ENCODE data around the gene CDH22. TPM values are rescaled to one million over a fixed set of nuclear protein-coding genes. Genes with fewer than 3 reads are reported as not detected.

The CDH22 gene
- total RNA-seq, 1 donor from 2014 or later, result 1.7 TPM

DNA sequence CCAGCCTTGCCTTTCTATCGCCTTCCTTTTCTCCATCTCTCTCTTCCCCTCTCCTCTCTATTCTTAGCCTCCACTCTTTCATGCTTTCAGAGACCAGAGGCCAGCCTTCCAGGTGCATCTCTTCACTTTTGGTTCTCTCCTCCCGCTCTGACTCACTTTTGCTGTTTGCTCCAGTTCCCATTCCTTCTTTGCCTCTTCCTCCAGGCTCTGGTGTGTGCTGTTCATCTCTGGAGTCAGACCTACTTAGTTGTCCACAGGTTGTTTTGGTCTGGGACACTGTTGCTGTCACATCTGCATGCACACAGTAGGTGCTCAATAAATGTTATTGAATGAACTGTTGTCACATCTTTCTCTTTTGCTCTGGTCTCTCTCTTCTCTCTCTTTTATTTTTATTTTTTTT, 1.6 kb upstream of the CDH22 start:
- no peaks in the 10 kb centered on the region for H3K36me3 ChIP-seq
- H3K4me3 ChIP-seq, result no peak overlapping the region
- intact Hi-C loops (cut with DNase I), result no loop called here
- peaks cover 10% of the 10 kb centered on the region for H3K27me3 ChIP-seq
- H3K4me1 ChIP-seq, result peaks cover 27% of the 10 kb centered on the region
- H3K27ac ChIP-seq, result no peak overlapping the region
- H3K9me3 ChIP-seq, result no peaks in the 10 kb centered on the region
- DNase-seq (ENCODE audit: extremely low spot score in 2 of 2), result no peak
- TF ChIP-seq POLR2AphosphoS5 (IDR thresholded peaks at IDR 0.05; ENCODE audit: insufficient read depth in 1 of 2, low read depth in 1 of 2) (no peak), POLR2A (IDR thresholded peaks at IDR 0.05) (no peak)
- TF ChIP-seq, protein P1, sequence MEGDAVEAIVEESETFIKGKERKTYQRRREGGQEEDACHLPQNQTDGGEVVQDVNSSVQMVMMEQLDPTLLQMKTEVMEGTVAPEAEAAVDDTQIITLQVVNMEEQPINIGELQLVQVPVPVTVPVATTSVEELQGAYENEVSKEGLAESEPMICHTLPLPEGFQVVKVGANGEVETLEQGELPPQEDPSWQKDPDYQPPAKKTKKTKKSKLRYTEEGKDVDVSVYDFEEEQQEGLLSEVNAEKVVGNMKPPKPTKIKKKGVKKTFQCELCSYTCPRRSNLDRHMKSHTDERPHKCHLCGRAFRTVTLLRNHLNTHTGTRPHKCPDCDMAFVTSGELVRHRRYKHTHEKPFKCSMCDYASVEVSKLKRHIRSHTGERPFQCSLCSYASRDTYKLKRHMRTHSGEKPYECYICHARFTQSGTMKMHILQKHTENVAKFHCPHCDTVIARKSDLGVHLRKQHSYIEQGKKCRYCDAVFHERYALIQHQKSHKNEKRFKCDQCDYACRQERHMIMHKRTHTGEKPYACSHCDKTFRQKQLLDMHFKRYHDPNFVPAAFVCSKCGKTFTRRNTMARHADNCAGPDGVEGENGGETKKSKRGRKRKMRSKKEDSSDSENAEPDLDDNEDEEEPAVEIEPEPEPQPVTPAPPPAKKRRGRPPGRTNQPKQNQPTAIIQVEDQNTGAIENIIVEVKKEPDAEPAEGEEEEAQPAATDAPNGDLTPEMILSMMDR (IDR thresholded peaks at IDR 0.05), result no peak

DNA sequence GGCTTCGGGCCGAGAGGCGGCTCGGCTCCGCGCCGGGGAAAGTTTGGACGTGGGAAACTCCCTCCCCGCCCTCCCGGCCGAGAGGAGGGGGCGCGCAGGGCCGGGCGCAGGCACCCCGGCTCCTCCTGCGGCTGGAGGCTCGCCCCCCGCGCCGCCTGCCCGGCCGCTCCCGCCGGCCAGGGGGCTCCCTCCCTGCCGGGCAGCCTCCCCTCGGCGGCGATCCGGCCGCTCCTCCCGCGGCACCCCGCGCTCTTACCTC, 370 bp downstream of the CDH22 start:
- peaks cover 8% of the 10 kb centered on the region for H3K27me3 ChIP-seq
- H3K9me3 ChIP-seq, result no peaks in the 10 kb centered on the region
- peak overlapping the region; percentile 40 to 60 for H3K4me3 ChIP-seq
- peaks cover 26% of the 10 kb centered on the region for H3K4me1 ChIP-seq
- no peak for DNase-seq (ENCODE audit: extremely low spot score in 2 of 2)
- H3K36me3 ChIP-seq, result no peaks in the 10 kb centered on the region
- intact Hi-C loops (cut with DNase I), result no loop called here
- H3K27ac ChIP-seq, result no peak overlapping the region
- no peak for TF ChIP-seq POLR2A (IDR thresholded peaks at IDR 0.05)
- TF ChIP-seq, protein P1 (IDR thresholded peaks at IDR 0.05), result no peak
- no peak for TF ChIP-seq POLR2AphosphoS5 (IDR thresholded peaks at IDR 0.05; ENCODE audit: insufficient read depth in 1 of 2, low read depth in 1 of 2)

DNA sequence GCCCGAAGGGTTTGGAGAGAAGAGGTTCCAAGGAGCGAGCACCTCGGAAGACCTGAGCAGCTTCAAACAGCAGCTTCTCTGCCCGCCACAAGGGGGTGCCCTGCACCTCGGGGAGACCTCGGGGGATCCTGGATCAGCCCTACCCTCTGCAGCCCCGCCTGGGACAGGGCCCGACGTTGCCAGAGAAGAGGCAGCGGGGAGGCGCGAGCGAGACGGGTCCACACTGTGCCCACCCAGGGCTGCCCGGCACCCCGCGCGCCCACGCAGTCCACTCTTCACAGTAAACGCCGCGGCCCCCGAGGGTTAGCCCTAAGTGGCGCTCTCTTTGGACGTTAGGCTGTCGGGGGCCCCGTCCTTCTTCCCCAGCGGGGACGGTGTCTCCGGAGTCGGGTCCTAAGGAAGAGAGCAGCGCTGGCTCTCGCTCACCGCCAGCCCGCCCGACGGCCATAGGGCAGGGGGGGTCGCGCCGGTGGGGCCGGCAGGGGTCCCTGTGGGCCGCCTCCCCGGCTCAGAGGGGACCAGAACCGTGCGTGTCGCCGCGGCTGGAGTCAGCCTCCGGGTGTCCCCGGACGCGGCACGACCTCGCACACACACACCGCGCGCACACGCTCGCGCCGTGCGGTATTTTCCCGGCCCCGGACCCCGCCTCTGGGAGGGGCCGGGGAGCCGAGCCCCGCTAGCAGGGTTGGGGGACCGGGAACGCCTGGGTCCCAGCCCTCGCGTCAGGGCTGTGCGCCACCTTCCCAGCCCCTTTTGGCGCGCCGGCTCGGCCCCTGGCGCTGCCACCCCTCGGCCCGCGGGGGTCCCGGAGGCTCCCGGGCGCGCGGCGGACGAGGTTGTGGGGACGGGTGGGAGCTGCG, 929 bp downstream of the CDH22 start:
- peaks cover 3% of the 10 kb centered on the region for H3K27me3 ChIP-seq

DNA sequence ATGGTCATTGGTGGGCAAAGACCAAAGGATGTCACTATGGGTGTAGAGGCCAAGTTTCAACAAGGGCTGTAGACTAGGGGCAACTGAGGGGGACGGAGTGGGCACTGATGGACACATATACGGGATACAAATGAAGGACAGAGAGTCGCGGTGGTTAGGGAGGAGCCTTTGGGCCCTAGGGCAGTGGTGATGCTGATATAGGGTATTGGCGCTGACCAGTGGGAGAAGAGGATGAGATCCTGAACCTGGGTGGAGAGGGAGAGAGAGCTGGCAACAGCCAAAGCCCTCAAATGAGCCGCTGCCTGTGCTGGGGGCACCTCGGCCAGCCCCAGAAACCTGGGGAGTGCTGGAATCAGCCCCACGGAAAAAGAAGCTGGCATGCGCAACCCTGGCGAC, 1.6 kb downstream of the CDH22 start:
- Histone ChIP-seq H3K36me3 (no peaks in the 10 kb centered on the region), H3K27ac (no peak overlapping the region), H3K27me3 (no peaks in the 10 kb centered on the region), H3K4me3 (no peak overlapping the region), H3K9me3 (no peaks in the 10 kb centered on the region), H3K4me1 (peaks cover 18% of the 10 kb centered on the region)
- no peak for DNase-seq (ENCODE audit: extremely low spot score in 2 of 2)
- intact Hi-C loops (cut with DNase I), result no loop called here
- TF ChIP-seq, protein P1 (IDR thresholded peaks at IDR 0.05), result no peak
- TF ChIP-seq POLR2A (IDR thresholded peaks at IDR 0.05), result no peak

More for the DNA sequence above, 929 bp downstream of the CDH22 start:
- DNase-seq (ENCODE audit: extremely low spot score in 2 of 2), result no peak
- H3K4me1 ChIP-seq, result peaks cover 20% of the 10 kb centered on the region
- no peaks in the 10 kb centered on the region for H3K36me3 ChIP-seq
- H3K9me3 ChIP-seq, result no peaks in the 10 kb centered on the region
- TF ChIP-seq, protein P1 (IDR thresholded peaks at IDR 0.05), result peak in 2 of 3 experiments; percentile 60 to 70
- TF ChIP-seq POLR2AphosphoS5 (IDR thresholded peaks at IDR 0.05; ENCODE audit: insufficient read depth in 1 of 2, low read depth in 1 of 2), result no peak
- H3K27ac ChIP-seq, result no peak overlapping the region
- intact Hi-C loops (cut with DNase I), result no loop called here
- H3K4me3 ChIP-seq, result peak overlapping the region; percentile 40 to 60

DNA sequence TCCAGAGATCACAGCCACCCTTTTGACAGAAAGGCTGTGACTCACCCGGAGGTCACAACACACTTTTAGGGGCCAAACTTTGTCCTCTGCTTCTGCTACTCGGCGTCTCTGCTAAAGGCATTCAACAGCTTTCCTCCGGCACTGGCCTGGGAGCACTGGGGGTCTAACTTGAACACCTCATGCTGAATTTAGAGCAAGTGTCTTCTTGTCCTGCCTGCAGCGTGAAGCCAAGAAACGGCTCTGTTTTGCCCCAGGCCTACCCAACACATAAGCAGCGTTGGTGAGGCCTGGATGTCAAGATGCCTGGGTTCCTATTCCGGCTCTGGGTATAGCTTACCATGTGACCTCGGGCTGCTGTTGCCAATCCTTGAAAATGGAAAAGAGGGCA, 2.3 kb downstream of the CDH22 start:
- Histone ChIP-seq H3K27me3 (no peaks in the 10 kb centered on the region), H3K4me1 (peaks cover 18% of the 10 kb centered on the region), H3K9me3 (no peaks in the 10 kb centered on the region), H3K36me3 (no peaks in the 10 kb centered on the region), H3K4me3 (no peak overlapping the region), H3K27ac (no peak overlapping the region)
- TF ChIP-seq POLR2A (IDR thresholded peaks at IDR 0.05), result no peak
- TF ChIP-seq, protein P1 (IDR thresholded peaks at IDR 0.05), result no peak
- TF ChIP-seq POLR2AphosphoS5 (IDR thresholded peaks at IDR 0.05; ENCODE audit: insufficient read depth in 1 of 2, low read depth in 1 of 2), result no peak
- intact Hi-C loops (cut with DNase I), result no loop called here
- DNase-seq (ENCODE audit: extremely low spot score in 2 of 2), result no peak
